GM10248 (cell line): ENCODE results near the gene LDLRAD4.

Experiments
- CTCF ChIA-PET: fragments of 300-600 bp; sonication (Branson Sonifier 250); formaldehyde crosslinking; extraction: SDS; loops from one replicate; lab custom pipeline; 2021; ENCODE audit warnings: antibody characterized with exemption; lab: Yijun Ruan, JAX
- POLR2A ChIA-PET: fragments of 350-650 bp; sonication (Branson Sonifier 250); formaldehyde crosslinking; extraction: SDS; loops from one replicate; lab custom pipeline; 2020; ENCODE audit warnings: antibody characterized with exemption; lab: Yijun Ruan, JAX
- DNase-seq: peaks from one replicate; pipeline ENCODE4 v3.0.0; 2012; ENCODE audit errors: extremely low spot score
- TF ChIP-seq, protein P1 (sequence below): IDR thresholded peaks from 2 replicates; pipeline ENCODE4 v1.5.1; 2012; ENCODE audit warnings: mild to moderate bottlenecking, low read depth; ENCODE audit errors: extremely low read depth, missing control alignments, control extremely low read depth

The LDLRAD4 gene

GRCh38 chr18:13369353-13369752, 150.8 kb downstream of the LDLRAD4 start:
- POLR2A ChIA-PET = no interaction called here
- no peak for DNase-seq
- CTCF ChIA-PET = no interaction called here
- TF ChIP-seq, protein P1, sequence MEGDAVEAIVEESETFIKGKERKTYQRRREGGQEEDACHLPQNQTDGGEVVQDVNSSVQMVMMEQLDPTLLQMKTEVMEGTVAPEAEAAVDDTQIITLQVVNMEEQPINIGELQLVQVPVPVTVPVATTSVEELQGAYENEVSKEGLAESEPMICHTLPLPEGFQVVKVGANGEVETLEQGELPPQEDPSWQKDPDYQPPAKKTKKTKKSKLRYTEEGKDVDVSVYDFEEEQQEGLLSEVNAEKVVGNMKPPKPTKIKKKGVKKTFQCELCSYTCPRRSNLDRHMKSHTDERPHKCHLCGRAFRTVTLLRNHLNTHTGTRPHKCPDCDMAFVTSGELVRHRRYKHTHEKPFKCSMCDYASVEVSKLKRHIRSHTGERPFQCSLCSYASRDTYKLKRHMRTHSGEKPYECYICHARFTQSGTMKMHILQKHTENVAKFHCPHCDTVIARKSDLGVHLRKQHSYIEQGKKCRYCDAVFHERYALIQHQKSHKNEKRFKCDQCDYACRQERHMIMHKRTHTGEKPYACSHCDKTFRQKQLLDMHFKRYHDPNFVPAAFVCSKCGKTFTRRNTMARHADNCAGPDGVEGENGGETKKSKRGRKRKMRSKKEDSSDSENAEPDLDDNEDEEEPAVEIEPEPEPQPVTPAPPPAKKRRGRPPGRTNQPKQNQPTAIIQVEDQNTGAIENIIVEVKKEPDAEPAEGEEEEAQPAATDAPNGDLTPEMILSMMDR = no peak

- POLR2A ChIA-PET = no interaction called here
- CTCF ChIA-PET = no interaction called here
- TF ChIP-seq, protein P1 = no peak
- no peak for DNase-seq
Observed at GRCh38 chr18:13369756-13370510, 151.4 kb downstream of the LDLRAD4 start.

GRCh38 chr18:13370995-13371625, 152.6 kb downstream of the LDLRAD4 start:
- ChIA-PET POLR2A (no interaction called here), CTCF (no interaction called here)
- no peak for DNase-seq
- TF ChIP-seq, protein P1 = no peak

GRCh38 chr18:13371689-13372418, 153.3 kb downstream of the LDLRAD4 start:
- ChIA-PET CTCF (interaction anchor here (1.5 kb wide), 1 partner anchor 13 kb away, joined by 3 read pairs; no protein-coding TSS in a partner anchor), POLR2A (no interaction called here)
- no peak for DNase-seq
- TF ChIP-seq, protein P1 = no peak

DNA sequence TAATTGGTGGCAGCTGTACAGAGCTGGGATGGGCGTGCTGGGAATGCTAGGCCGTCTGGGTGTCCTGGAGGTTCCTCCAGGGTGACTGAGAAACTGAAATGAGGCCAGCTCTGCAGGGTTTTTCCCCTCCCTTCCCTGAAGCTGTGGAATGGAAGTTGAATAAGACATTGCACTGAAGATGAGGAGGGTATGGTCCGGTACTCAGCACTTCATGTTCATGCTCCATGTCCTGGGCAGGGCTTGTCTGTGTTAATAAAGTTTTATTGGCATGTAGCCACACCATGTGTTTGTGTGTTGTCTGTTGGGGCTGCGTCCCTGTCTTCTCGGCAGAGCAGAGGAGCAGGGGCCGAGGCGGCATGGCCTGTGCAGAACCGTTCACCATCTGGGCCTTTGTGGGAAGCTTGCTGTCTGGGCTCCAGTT, 154.0 kb downstream of the LDLRAD4 start:
- POLR2A ChIA-PET = no interaction called here
- CTCF ChIA-PET = interaction anchor here (1.1 to 3.6 kb wide), 4 partner anchors 8 to 73 kb away, joined by 3 to 12 read pairs (median 3); no protein-coding TSS in a partner anchor
- TF ChIP-seq, protein P1 = no peak
- no peak for DNase-seq

DNA sequence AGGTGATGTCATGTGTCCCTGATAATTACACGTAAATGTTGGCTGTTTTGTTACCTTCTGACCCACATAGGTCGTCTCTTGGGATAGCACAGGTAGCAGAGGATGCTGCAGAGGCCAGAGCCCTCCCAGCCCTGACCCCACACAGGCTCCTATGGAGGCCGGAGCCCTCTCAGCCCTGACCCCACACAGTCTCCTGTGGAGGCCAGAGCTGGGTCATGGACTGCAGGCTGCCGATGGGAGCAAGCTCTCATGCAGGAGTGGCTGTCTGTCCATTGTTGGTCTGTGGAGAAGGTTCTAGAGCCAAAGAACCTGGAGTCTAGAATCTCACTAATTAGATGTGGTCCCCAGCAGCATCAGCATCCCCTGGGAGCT, 155.5 kb downstream of the LDLRAD4 start:
- POLR2A ChIA-PET = no interaction called here
- TF ChIP-seq, protein P1 = no peak
- CTCF ChIA-PET = interaction anchor here (3.6 kb wide), 1 partner anchor 10 kb away, joined by 12 read pairs; no protein-coding TSS in a partner anchor
- no peak for DNase-seq
